Measurements from ENCODE around the gene CELSR1. TPM values are rescaled to one million over a fixed set of nuclear protein-coding genes. Genes with fewer than 3 reads are reported as not detected.

Gene CELSR1
- total and polyA plus RNA-seq, 7 donors: 0.23 to 5.0 (median 0.82) TPM

GRCh38 chr22:46352276-46352675 is 185.1 kb downstream of the CELSR1 start:
- H3K4me3 ChIP-seq: no peak overlapping the region
- no peak overlapping the region for H3K27ac ChIP-seq
- no peaks in the 10 kb centered on the region for H3K27me3 ChIP-seq
- peaks cover 0 to 15% (median 5%) of the 10 kb centered on the region in 4 donors for H3K4me1 ChIP-seq
- intact Hi-C loops (cut with DNase I): no loop called here
- H3K36me3 ChIP-seq: peaks cover 34 to 98% (median 56%) of the 10 kb centered on the region in 4 donors
- H3K9me3 ChIP-seq: no peaks in the 10 kb centered on the region
- WGBS, 2 donors: 94% methylated on average over 10 of the region's 10 CpGs
- no peak for DNase-seq
- TF ChIP-seq POLR2AphosphoS5 (IDR thresholded peaks at IDR 0.05) (no peak), POLR2A (IDR thresholded peaks at IDR 0.05) (no peak)
- TF ChIP-seq, protein P1, sequence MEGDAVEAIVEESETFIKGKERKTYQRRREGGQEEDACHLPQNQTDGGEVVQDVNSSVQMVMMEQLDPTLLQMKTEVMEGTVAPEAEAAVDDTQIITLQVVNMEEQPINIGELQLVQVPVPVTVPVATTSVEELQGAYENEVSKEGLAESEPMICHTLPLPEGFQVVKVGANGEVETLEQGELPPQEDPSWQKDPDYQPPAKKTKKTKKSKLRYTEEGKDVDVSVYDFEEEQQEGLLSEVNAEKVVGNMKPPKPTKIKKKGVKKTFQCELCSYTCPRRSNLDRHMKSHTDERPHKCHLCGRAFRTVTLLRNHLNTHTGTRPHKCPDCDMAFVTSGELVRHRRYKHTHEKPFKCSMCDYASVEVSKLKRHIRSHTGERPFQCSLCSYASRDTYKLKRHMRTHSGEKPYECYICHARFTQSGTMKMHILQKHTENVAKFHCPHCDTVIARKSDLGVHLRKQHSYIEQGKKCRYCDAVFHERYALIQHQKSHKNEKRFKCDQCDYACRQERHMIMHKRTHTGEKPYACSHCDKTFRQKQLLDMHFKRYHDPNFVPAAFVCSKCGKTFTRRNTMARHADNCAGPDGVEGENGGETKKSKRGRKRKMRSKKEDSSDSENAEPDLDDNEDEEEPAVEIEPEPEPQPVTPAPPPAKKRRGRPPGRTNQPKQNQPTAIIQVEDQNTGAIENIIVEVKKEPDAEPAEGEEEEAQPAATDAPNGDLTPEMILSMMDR (IDR thresholded peaks at IDR 0.05): no peak

GRCh38 chr22:46351767-46352166 is 185.7 kb downstream of the CELSR1 start:
- no peak overlapping the region for H3K27ac ChIP-seq
- no peaks in the 10 kb centered on the region for H3K27me3 ChIP-seq
- H3K9me3 ChIP-seq: no peaks in the 10 kb centered on the region
- intact Hi-C loops (cut with DNase I): no loop called here
- no peak for DNase-seq
- peaks cover 0 to 15% (median 5%) of the 10 kb centered on the region in 4 donors for H3K4me1 ChIP-seq
- peaks cover 38 to 98% (median 58%) of the 10 kb centered on the region in 4 donors for H3K36me3 ChIP-seq
- WGBS, 2 donors: 94 to 95% methylated on average over 23 of the region's 23 CpGs
- no peak overlapping the region for H3K4me3 ChIP-seq
- TF ChIP-seq POLR2AphosphoS5 (IDR thresholded peaks at IDR 0.05) (no peak), POLR2A (IDR thresholded peaks at IDR 0.05) (no peak), EP300 (IDR thresholded peaks at IDR 0.05) (no peak)
- TF ChIP-seq, protein P1 (IDR thresholded peaks at IDR 0.05): no peak

- intact Hi-C loops (cut with DNase I): no loop called here
- Histone ChIP-seq H3K36me3 (peaks cover 43 to 98% (median 63%) of the 10 kb centered on the region in 4 donors), H3K9me3 (no peaks in the 10 kb centered on the region), H3K4me3 (no peak overlapping the region), H3K27me3 (no peaks in the 10 kb centered on the region), H3K27ac (no peak overlapping the region), H3K4me1 (peaks cover 0 to 15% (median 5%) of the 10 kb centered on the region in 4 donors)
- no peak for DNase-seq
- TF ChIP-seq EP300 (IDR thresholded peaks at IDR 0.05) (no peak), POLR2A (IDR thresholded peaks at IDR 0.05) (no peak), POLR2AphosphoS5 (IDR thresholded peaks at IDR 0.05) (no peak)
- TF ChIP-seq, protein P1 (IDR thresholded peaks at IDR 0.05): no peak
- WGBS, 2 donors: 89 to 94% methylated on average over 28 of the region's 28 CpGs
Observed at GRCh38 chr22:46351131-46351735, 186.2 kb downstream of the CELSR1 start.

- intact Hi-C loops (cut with DNase I): no loop called here
- Histone ChIP-seq H3K27ac (peak overlapping the region in 1 of 4 donors; percentile 12), H3K4me3 (no peak overlapping the region), H3K9me3 (no peaks in the 10 kb centered on the region), H3K36me3 (peaks cover 44 to 98% (median 63%) of the 10 kb centered on the region in 4 donors), H3K4me1 (peaks cover 0 to 15% (median 5%) of the 10 kb centered on the region in 4 donors), H3K27me3 (no peaks in the 10 kb centered on the region)
- no peak for DNase-seq
- WGBS, 2 donors: 94 to 97% methylated on average over 20 of the region's 20 CpGs
- TF ChIP-seq, protein P1 (IDR thresholded peaks at IDR 0.05): no peak
- no peak for TF ChIP-seq POLR2AphosphoS5 (IDR thresholded peaks at IDR 0.05)
- no peak for TF ChIP-seq EP300 (IDR thresholded peaks at IDR 0.05)
- no peak for TF ChIP-seq POLR2A (IDR thresholded peaks at IDR 0.05)
Observed at GRCh38 chr22:46350646-46351045, 186.8 kb downstream of the CELSR1 start.

Data from sigmoid colon (tissue), 7 donors.